GM19452 (cell line): ENCODE measurements around the gene UBL5.
"Not testable (repeated sequence)": the region's sequence is repeated elsewhere in the genome, so short reads cannot be mapped to it uniquely, and the experiment has no call there.

Source experiments
- ATAC-seq: cut with Tn5 transposase; IDR thresholded peaks from one replicate; pipeline ENCODE4 v1.9.1; 2021; ENCODE audit not compliant: unreplicated experiment

Gene UBL5

GRCh38 chr19:9808855-9809824 is 18.6 kb upstream of the UBL5 start:
- ATAC-seq: no peak

- ATAC-seq: no peak
Observed at GRCh38 chr19:9811139-9811538, 16.6 kb upstream of the UBL5 start.

- ATAC-seq: no peak
Observed at GRCh38 chr19:9818175-9818733, 9.5 kb upstream of the UBL5 start.

- peak; percentile 78 for ATAC-seq
Observed at GRCh38 chr19:9818734-9819595, 8.8 kb upstream of the UBL5 start, which contains the start of gene FBXL12. TSS of gene FBXL12 (minus strand) at chr19:9819079. CDS start at chr19:9818813, 266 bp downstream.

GRCh38 chr19:9819596-9819909 is 8.2 kb upstream of the UBL5 start:
- no peak for ATAC-seq

GRCh38 chr19:9820034-9820433 is 7.7 kb upstream of the UBL5 start:
- not testable (repeated sequence) for ATAC-seq

- no peak for ATAC-seq
Observed at GRCh38 chr19:9823816-9824215, 3.9 kb upstream of the UBL5 start.

GRCh38 chr19:9828551-9829063 is 889 bp downstream of the UBL5 start:
- no peak for ATAC-seq

GRCh38 chr19:9834307-9834725 is 6.6 kb downstream of the UBL5 start:
- no peak for ATAC-seq

- peak; percentile 95 for ATAC-seq
Observed at GRCh38 chr19:9834726-9835506, 7.2 kb downstream of the UBL5 start, which contains the start of gene PIN1. TSS of gene PIN1 (plus strand) at chr19:9835318. CDS start at chr19:9835345, 27 bp downstream.

- ATAC-seq: peak; percentile 12
Observed at GRCh38 chr19:9835507-9835949, 7.8 kb downstream of the UBL5 start.

GRCh38 chr19:9836021-9836420 is 8.3 kb downstream of the UBL5 start:
- no peak for ATAC-seq

GRCh38 chr19:9838324-9838723 is 10.6 kb downstream of the UBL5 start:
- ATAC-seq: no peak

- ATAC-seq: no peak
Observed at GRCh38 chr19:9839415-9839814, 11.7 kb downstream of the UBL5 start.

GRCh38 chr19:9842834-9843625 is 15.3 kb downstream of the UBL5 start:
- no peak for ATAC-seq

GRCh38 chr19:9843626-9844273 is 16.0 kb downstream of the UBL5 start:
- ATAC-seq: not testable (repeated sequence)

GRCh38 chr19:9847087-9847671 is 19.5 kb downstream of the UBL5 start:
- no peak for ATAC-seq

- ATAC-seq: no peak
Observed at GRCh38 chr19:9848060-9848459, 20.3 kb downstream of the UBL5 start.

- ATAC-seq: no peak
Observed at GRCh38 chr19:9848762-9849161, 21.0 kb downstream of the UBL5 start.
